ENCODE measurements around the gene ZNF280A. TPM values are rescaled to one million over a fixed set of nuclear protein-coding genes. Genes with fewer than 3 reads are reported as not detected.
"Not testable (repeated sequence)": the region's sequence is repeated elsewhere in the genome, so short reads cannot be mapped to it uniquely, and the experiment has no call there.

Gene ZNF280A
- total RNA-seq, 2 donors from 2014 or later: not detected

- intact Hi-C loops (cut with DNase I): no loop called here
These were observed 3.1 kb downstream of the ZNF280A start for GRCh38 chr22:22516992-22517391.

GRCh38 chr22:22515890-22516289 is 4.2 kb downstream of the ZNF280A start:
- DNase-seq (no peak), ATAC-seq (no peak)
- intact Hi-C loops (cut with DNase I): no loop called here

More at GRCh38 chr22:22516992-22517391, 3.1 kb downstream of the ZNF280A start:
- ATAC-seq: no peak
- DNase-seq: no peak

GRCh38 chr22:22514431-22514830 is 5.6 kb downstream of the ZNF280A start:
- DNase-seq; ATAC-seq; intact Hi-C loops (cut with DNase I): not testable (repeated sequence)

GRCh38 chr22:22513619-22514018 is 6.5 kb downstream of the ZNF280A start:
- ATAC-seq (no peak), DNase-seq (no peak)
- intact Hi-C loops (cut with DNase I): no loop called here

- DNase-seq (no peak), ATAC-seq (no peak)
These were observed 7.1 kb downstream of the ZNF280A start for GRCh38 chr22:22512951-22513350.

GRCh38 chr22:22510833-22511232 is 9.2 kb downstream of the ZNF280A start:
- intact Hi-C loops (cut with DNase I); ATAC-seq; DNase-seq: not testable (repeated sequence)

More at GRCh38 chr22:22512951-22513350, 7.1 kb downstream of the ZNF280A start:
- intact Hi-C loops (cut with DNase I): no loop called here

- DNase-seq; intact Hi-C loops (cut with DNase I); ATAC-seq: not testable (repeated sequence)
These were observed 10.2 kb downstream of the ZNF280A start for GRCh38 chr22:22509912-22510311.

GRCh38 chr22:22508274-22509176 is 11.5 kb downstream of the ZNF280A start, which contains the start of gene ZNF280B:
ZNF280B (minus strand) TSS chr22:22508742; CDS start chr22:22489398, 19,344 bp downstream.
- DNase-seq: peak; percentile 68
- ATAC-seq: peak; percentile 97 to 99
- intact Hi-C loops (cut with DNase I): no loop called here

GRCh38 chr22:22507743-22508273 is 12.3 kb downstream of the ZNF280A start:
- DNase-seq: no peak
- ATAC-seq: peak in 1 of 2 donors; percentile 19
- intact Hi-C loops (cut with DNase I): no loop called here

GRCh38 chr22:22506736-22507135 is 13.3 kb downstream of the ZNF280A start:
- DNase-seq (no peak), ATAC-seq (no peak)
- intact Hi-C loops (cut with DNase I): no loop called here

GRCh38 chr22:22498267-22498666 is 21.8 kb downstream of the ZNF280A start:
- DNase-seq: no peak

GRCh38 chr22:22491589-22491988 is 28.5 kb downstream of the ZNF280A start:
- ATAC-seq; intact Hi-C loops (cut with DNase I); DNase-seq: not testable (repeated sequence)

More at GRCh38 chr22:22498267-22498666, 21.8 kb downstream of the ZNF280A start:
- no peak for ATAC-seq
- intact Hi-C loops (cut with DNase I): no loop called here

- intact Hi-C loops (cut with DNase I): no loop called here
- ATAC-seq: no peak
- no peak for DNase-seq
These were observed 31.3 kb downstream of the ZNF280A start for GRCh38 chr22:22488736-22489135.

- ATAC-seq (no peak), DNase-seq (no peak)
- intact Hi-C loops (cut with DNase I): no loop called here
These were observed 32.0 kb downstream of the ZNF280A start for GRCh38 chr22:22487869-22488597.

- DNase-seq (no peak), ATAC-seq (no peak)
- intact Hi-C loops (cut with DNase I): no loop called here
These were observed 33.0 kb downstream of the ZNF280A start for GRCh38 chr22:22487059-22487458.

GRCh38 chr22:22486132-22486899 is 33.8 kb downstream of the ZNF280A start:
- no peak for DNase-seq
- intact Hi-C loops (cut with DNase I): no loop called here
- peak in 1 of 2 donors; percentile 26 for ATAC-seq

GRCh38 chr22:22485524-22485923 is 34.5 kb downstream of the ZNF280A start:
- no peak for ATAC-seq
- intact Hi-C loops (cut with DNase I): no loop called here
- DNase-seq: no peak

- intact Hi-C loops (cut with DNase I): no loop called here
- DNase-seq (no peak), ATAC-seq (no peak)
These were observed 36.0 kb downstream of the ZNF280A start for GRCh38 chr22:22484023-22484422.

- DNase-seq: no peak
- no peak for ATAC-seq
These were observed 39.1 kb downstream of the ZNF280A start for GRCh38 chr22:22480940-22481339.

More at GRCh38 chr22:22480940-22481339, 39.1 kb downstream of the ZNF280A start:
- intact Hi-C loops (cut with DNase I): no loop called here
